B cell (primary cell): Measurements from ENCODE around the gene TNPO3.

Experiments used
- EZH2 ChIP-seq: IDR thresholded peaks from 2 replicates; pipeline ENCODE4 v1.6.1; 2012; ENCODE audit warnings: borderline replicate concordance, low read depth, mild to moderate bottlenecking, moderate library complexity, low read length; ENCODE audit not compliant: insufficient read depth, poor library complexity, severe bottlenecking
- TF ChIP-seq, protein P1 (sequence below): fragments of 200-600 bp; IDR thresholded peaks from one replicate; pipeline ENCODE4 v1.8.0; 2022; ENCODE audit warnings: antibody characterized with exemption, mild to moderate bottlenecking

- TF ChIP-seq, protein P1, sequence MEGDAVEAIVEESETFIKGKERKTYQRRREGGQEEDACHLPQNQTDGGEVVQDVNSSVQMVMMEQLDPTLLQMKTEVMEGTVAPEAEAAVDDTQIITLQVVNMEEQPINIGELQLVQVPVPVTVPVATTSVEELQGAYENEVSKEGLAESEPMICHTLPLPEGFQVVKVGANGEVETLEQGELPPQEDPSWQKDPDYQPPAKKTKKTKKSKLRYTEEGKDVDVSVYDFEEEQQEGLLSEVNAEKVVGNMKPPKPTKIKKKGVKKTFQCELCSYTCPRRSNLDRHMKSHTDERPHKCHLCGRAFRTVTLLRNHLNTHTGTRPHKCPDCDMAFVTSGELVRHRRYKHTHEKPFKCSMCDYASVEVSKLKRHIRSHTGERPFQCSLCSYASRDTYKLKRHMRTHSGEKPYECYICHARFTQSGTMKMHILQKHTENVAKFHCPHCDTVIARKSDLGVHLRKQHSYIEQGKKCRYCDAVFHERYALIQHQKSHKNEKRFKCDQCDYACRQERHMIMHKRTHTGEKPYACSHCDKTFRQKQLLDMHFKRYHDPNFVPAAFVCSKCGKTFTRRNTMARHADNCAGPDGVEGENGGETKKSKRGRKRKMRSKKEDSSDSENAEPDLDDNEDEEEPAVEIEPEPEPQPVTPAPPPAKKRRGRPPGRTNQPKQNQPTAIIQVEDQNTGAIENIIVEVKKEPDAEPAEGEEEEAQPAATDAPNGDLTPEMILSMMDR, result no peak
- no peak for TF ChIP-seq EZH2
Measured at GRCh38 chr7:128928882-128929788, 125.8 kb downstream of the TNPO3 start.
